GM12874 (cell line): ENCODE measurements around the gene PROM1.

Source experiments
- TF ChIP-seq, protein P1 (sequence below): IDR thresholded peaks from 2 replicates; pipeline ENCODE4 v1.5.1; 2011; ENCODE audit warnings: low read depth, mild to moderate bottlenecking, control low read depth, low read length, moderate library complexity; ENCODE audit not compliant: insufficient read depth

PROM1 gene

DNA sequence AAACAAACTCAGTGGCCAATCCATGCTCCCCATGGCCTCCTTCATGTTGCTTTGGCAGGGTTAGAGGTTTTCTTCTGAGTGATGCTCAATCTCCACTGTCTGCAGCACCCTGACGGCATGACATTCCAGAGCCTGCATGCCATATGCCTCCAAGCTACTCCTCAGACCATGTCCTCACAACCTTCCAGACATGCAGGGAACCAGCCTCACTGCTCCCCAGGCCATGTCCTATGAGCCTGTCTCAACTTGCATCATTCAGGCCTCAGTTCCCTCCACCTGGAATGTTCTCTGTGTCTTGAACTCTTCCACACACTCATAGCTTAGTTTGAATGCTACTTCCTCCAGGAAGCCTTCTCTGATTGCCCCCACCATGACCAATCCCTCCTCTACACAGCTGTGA is 18.8 kb downstream of the PROM1 start:
- TF ChIP-seq, protein P1, sequence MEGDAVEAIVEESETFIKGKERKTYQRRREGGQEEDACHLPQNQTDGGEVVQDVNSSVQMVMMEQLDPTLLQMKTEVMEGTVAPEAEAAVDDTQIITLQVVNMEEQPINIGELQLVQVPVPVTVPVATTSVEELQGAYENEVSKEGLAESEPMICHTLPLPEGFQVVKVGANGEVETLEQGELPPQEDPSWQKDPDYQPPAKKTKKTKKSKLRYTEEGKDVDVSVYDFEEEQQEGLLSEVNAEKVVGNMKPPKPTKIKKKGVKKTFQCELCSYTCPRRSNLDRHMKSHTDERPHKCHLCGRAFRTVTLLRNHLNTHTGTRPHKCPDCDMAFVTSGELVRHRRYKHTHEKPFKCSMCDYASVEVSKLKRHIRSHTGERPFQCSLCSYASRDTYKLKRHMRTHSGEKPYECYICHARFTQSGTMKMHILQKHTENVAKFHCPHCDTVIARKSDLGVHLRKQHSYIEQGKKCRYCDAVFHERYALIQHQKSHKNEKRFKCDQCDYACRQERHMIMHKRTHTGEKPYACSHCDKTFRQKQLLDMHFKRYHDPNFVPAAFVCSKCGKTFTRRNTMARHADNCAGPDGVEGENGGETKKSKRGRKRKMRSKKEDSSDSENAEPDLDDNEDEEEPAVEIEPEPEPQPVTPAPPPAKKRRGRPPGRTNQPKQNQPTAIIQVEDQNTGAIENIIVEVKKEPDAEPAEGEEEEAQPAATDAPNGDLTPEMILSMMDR: no peak

- TF ChIP-seq, protein P1: no peak
Measured at GRCh38 chr4:16062601-16063000, 21.2 kb downstream of the PROM1 start.

DNA sequence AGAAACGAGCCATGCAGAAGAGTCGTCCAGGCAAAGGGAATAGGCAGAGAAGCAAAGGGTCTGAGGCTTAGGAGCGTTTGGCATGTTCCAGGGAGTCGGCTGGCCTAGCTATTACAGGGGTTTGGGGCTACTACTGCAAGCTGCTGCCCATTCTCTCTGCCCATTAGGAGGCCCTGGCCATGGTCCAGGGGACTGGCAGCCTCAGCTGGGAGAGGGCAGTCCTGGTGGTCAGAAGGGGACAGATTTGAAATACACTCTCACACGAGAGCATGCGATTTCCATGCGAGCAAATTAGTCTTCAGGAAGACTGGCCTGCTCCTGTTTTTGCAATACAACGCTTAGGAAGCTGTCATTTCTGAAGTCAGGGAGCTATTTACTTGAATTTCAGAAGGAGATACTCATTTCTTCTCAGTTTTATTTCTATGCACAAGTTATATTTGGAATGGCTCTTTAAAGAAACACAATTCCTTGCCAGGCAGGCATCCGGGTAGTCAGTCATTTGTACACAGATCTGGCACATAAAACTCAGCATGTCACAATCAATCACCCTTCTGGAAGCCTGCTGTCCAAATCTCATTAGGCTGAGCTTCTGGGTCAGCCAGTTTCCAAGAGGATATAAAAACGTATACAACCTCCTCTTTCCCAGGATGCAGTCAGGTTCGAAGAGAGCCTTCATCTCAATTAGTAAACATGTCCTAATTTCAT is 27.0 kb downstream of the PROM1 start:
- TF ChIP-seq, protein P1: no peak

DNA sequence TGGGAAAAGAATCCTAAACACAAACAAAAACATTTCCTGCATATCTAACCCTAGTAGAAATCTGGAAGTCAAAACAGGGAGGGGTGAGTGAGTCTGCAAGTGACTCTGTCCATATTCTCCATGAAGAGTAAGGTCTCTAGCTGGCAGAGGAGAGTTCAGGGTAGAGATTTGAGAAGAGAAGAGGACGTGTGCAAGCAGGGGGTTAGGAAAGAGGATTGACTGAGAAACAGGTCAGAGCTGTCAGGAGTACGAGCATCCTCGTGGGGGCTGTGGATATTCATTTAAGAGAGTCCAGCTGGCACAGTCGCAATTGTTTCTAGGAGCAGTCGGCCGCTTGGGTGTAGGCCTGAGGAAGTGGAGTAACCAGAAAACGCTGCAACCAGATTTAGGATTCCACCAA is 27.9 kb downstream of the PROM1 start:
- TF ChIP-seq, protein P1: no peak

DNA sequence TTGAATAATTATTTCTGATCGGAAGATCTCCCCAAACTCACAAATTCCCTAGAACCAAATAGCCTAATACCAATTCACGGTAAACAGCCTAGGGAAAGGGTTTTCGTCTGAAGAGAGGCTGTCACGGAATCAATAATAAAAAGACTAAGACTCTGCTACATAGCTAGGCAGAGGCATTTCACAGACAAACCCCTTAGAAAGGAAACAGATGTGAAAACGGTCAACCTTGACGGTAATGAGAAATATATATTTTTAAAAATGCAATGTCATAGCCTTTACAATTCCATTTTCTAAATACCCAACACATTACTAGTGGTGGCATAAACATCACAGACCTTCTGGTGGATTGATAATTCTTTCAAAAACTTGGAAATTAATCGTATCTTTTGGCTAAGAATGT is 28.4 kb downstream of the PROM1 start:
- TF ChIP-seq, protein P1: no peak

GRCh38 chr4:16052939-16053338 is 30.9 kb downstream of the PROM1 start:
- TF ChIP-seq, protein P1: no peak

DNA sequence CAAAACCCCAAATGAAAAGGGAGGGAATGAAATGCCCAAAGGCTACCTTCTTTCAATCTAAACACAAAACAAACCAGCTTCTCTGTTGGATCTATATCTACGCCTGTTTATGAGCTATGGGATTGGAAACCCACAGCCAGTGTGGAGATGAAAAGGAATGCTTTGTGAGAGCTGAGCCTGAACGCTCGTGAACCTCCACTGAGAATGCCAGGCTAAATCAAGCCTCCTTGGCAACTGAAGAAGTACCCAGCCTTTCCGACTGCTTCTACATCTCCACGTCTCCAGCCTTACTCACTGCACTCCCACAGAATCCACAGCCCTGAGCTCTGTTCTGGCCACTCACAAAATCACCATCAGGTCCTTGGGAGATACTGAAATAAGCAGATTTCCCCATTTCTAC is 31.8 kb downstream of the PROM1 start:
- TF ChIP-seq, protein P1: no peak
